ENCODE data around the gene RALGPS1. TPM values are rescaled to one million over a fixed set of nuclear protein-coding genes. Genes with fewer than 3 reads are reported as not detected.

Gene RALGPS1
- total and polyA plus RNA-seq, 2 of the 8 experiments (the other 6 are each of a cell fraction or from before 2014, with no cell fraction given) = 20.0 to 23.5 TPM

GRCh38 chr9:127218818-127219217, 304.2 kb downstream of the RALGPS1 start:
- no peak overlapping the region for H2AK5ac ChIP-seq (ENCODE audit: low read depth, low read length)
- peaks cover 0 to 5% (median 1%) of the 10 kb centered on the region in 4 experiments; a peak in 1 of 7 replicates for H3K27me3 ChIP-seq (replicated peaks in 1 of 4; ENCODE audit: control insufficient read depth in 3 of 4, extremely low read depth in 1 of 4, insufficient read depth in 3 of 4, low read length in 3 of 4)
- POLR2A ChIA-PET (ENCODE audit: partially characterized antibody) = no interaction called here
- no peak overlapping the region for H2AFZ ChIP-seq (ENCODE audit: low read length)
- no peak overlapping the region for H2BK15ac ChIP-seq (ENCODE audit: low read length)
- H3K79me2 ChIP-seq (ENCODE audit: control insufficient read depth in 1 of 2, insufficient read depth in 2 of 2, low read length in 2 of 2) = no peaks in the 10 kb centered on the region
- peaks cover 0 to 5% (median 2%) of the 10 kb centered on the region in 4 experiments; a peak in 5 of 7 replicates for H3K4me1 ChIP-seq (replicated peaks in 1 of 4; ENCODE audit: control insufficient read depth in 3 of 4, insufficient read depth in 4 of 4, low read length in 3 of 4)
- no peak overlapping the region for H3K4ac ChIP-seq (replicated peaks; ENCODE audit: insufficient read length, low read depth, low read length)
- CTCF ChIA-PET (ENCODE audit: partially characterized antibody) = interaction anchor here (0.6 to 1.3 kb wide), 5 partner anchors 9 to 277 kb away, joined by 3 to 4 read pairs (median 3); no protein-coding TSS in a partner anchor
- 91% methylated on average over 10 of the region's 10 CpGs; no CpG with 5 or more reads in 1 of the 2 experiments for whole genome bisulfite sequencing, 2 experiments (ENCODE audit: extremely low coverage in 1 of 2, insufficient coverage in 1 of 2, insufficient read length in 1 of 2, insufficient replicate concordance in 2 of 2, low coverage in 1 of 2, low lambda C conversion rate in 2 of 2, missing lambda C conversion rate in 1 of 2)
- H3K27ac ChIP-seq (ENCODE audit: low read depth, low read length) = no peak overlapping the region
- H3K9ac ChIP-seq (replicated peaks in 1 of 4; ENCODE audit: extremely low read depth in 1 of 4, low read depth in 3 of 4, low read length in 3 of 4) = no peak overlapping the region
- H4K20me1 ChIP-seq (replicated peaks in 1 of 2; ENCODE audit: control insufficient read depth in 1 of 2, insufficient read depth in 2 of 2, low read length in 2 of 2) = peaks cover 0 to 3% of the 10 kb centered on the region in 2 experiments
- no peaks in the 10 kb centered on the region for H3K9me3 ChIP-seq (ENCODE audit: insufficient read depth in 2 of 2, low read depth in 1 of 2, low read length in 1 of 2)
- no peak overlapping the region for H4K8ac ChIP-seq (ENCODE audit: extremely low read depth, insufficient read depth, low read length)
- no peak overlapping the region for H2BK12ac ChIP-seq (ENCODE audit: low read depth, low read length)
- FAIRE-seq (no peak), DNase-seq (ENCODE audit: low read depth in 1 of 2, low spot score in 2 of 2) (no peak)
- H3K4me3 ChIP-seq (ENCODE audit: extremely low read depth in 1 of 4, insufficient read depth in 2 of 4, low read depth in 3 of 4, low read length in 4 of 4) = no peak overlapping the region
- no peak overlapping the region for H2BK20ac ChIP-seq (ENCODE audit: low read length)
- H4K91ac ChIP-seq (replicated peaks; ENCODE audit: insufficient read length, low read length) = no peak overlapping the region
- TF ChIP-seq JUND (IDR thresholded peaks at IDR 0.05; ENCODE audit: low read length) (no peak), RAD21 (IDR thresholded peaks at IDR 0.05 in 1 of 2, conservative IDR thresholded peaks at IDR 0.05 in 1 of 2; ENCODE audit: low read depth in 2 of 2, low read length in 2 of 2) (peak in 1 of 2 experiments; percentile 5; a peak in 1 of 4 replicates), CTCF (IDR thresholded peaks at IDR 0.05; ENCODE audit: control extremely low read depth in 1 of 3, insufficient read depth in 1 of 3, low read depth in 1 of 3, low read length in 3 of 3) (peak; percentile 12 to 26 (median 17))
- no peak overlapping the region for H3K14ac ChIP-seq (ENCODE audit: insufficient read length)
- no peak overlapping the region for H4K5ac ChIP-seq (ENCODE audit: insufficient read length, low read depth, low read length)
- peaks cover 2% of the 10 kb centered on the region; the same call in 1 of the 2 replicates for H3K23me2 ChIP-seq (ENCODE audit: low read depth, low read length)
- no peak overlapping the region for H3K56ac ChIP-seq (replicated peaks; ENCODE audit: insufficient read length, low read depth, low read length)
- H3K18ac ChIP-seq (ENCODE audit: extremely low read depth, low read length) = no peak overlapping the region
- no peak overlapping the region for H2BK120ac ChIP-seq (replicated peaks; ENCODE audit: low read depth, low read length)
- H3K23ac ChIP-seq (ENCODE audit: insufficient read length) = no peak overlapping the region
- no peak overlapping the region for H3K4me2 ChIP-seq (ENCODE audit: insufficient read depth in 1 of 2, low read depth in 2 of 2, low read length in 2 of 2)
- H3K79me1 ChIP-seq (ENCODE audit: low read depth, low read length) = no peaks in the 10 kb centered on the region
- H2BK5ac ChIP-seq (ENCODE audit: low read depth, low read length) = no peak overlapping the region
- no peaks in the 10 kb centered on the region for H3K36me3 ChIP-seq (ENCODE audit: control insufficient read depth in 2 of 4, insufficient read depth in 4 of 4, low read length in 3 of 4)

Measured in H1 (cell line).